ENCODE data around the gene CDK5RAP1. TPM values are rescaled to one million over a fixed set of nuclear protein-coding genes. Genes with fewer than 3 reads are reported as not detected.

CDK5RAP1 gene, protein sequence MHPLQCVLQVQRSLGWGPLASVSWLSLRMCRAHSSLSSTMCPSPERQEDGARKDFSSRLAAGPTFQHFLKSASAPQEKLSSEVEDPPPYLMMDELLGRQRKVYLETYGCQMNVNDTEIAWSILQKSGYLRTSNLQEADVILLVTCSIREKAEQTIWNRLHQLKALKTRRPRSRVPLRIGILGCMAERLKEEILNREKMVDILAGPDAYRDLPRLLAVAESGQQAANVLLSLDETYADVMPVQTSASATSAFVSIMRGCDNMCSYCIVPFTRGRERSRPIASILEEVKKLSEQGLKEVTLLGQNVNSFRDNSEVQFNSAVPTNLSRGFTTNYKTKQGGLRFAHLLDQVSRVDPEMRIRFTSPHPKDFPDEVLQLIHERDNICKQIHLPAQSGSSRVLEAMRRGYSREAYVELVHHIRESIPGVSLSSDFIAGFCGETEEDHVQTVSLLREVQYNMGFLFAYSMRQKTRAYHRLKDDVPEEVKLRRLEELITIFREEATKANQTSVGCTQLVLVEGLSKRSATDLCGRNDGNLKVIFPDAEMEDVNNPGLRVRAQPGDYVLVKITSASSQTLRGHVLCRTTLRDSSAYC
- 17.6 and 34.6 TPM in 2 replicates for total RNA-seq

DNA sequence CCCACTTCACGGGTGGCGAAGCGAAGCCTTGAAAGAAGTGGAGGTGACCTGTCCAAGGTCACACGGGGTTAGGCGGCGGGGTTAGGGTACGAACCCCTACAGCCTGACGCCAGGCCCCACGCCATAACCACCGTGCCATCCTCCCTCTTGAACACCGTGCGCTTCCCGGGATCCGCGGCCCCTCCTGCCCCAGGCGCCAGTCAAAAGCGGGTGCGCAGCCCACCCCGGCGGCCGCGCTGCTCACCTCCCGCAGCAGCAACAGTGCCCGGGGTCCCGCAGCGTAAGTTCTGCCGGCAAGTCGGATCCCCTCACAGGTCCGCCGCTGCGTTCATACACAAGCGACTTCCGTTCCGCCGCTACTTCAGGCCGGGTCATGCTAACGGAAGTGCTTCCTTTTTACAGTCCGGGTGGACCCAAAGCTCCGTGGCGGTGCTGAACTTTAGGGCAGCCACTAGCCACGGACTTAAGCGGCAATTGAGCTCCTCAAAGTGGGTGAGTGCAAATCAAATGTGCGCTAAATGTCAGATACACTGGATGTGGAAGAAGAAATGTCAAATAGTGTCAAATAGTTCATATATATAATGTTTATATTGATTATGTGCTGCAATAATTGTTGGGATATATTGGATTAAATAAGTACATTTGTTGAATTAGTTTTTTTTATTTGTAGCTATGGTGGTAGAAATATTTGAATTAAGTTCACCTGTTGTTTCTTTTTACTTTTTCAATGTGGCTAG is at the start of gene CDK5RAP1:
Gene CDK5RAP1, minus strand, starts transcription at position 336 of the 737 bp plus-strand sequence. CDS start 4,455 bp downstream, outside the sequence.

DNA sequence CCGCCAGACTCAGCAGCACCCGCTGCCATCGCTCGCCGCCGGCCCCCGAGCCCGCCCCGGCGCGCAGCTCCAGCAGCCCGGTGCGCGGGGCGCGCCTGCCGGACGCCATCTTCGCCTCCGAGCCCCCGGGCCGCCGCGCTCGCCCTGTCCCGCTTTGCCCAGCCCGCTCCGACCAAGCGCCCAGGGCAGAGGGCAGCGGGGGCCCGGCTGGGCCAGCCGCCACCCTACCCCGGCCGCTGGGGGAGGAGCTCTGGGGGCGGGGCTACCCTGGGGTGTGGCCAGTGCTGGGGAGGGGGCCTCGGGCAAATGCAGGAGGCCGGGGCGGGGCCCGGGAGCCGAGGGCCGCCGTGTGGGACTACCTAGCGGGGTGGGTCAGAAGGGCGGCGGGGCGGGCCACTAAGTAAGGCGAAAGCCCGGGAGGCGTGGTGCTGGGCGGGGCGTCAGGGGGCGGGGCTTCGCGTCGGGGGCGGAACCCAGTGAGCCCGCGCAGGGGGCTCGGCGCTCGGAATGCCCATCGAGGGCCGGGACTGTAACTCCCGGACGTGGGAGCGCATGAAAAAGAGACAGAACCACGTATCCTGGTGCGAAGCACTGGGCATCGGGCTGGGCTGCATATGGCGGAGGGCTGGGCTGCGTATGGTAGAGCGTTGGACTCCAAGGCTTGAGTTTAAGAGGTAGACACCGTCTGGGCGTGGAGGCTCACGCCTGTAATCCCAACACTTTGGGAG is 42.4 kb upstream of the CDK5RAP1 start, which contains the start of gene SNTA1:
Gene SNTA1, minus strand, starts transcription at position 252 of the 728 bp plus-strand sequence. Its CDS starts 143 bp downstream, at position 109.

Other genes with a start within 250 kb of the CDK5RAP1 start
- not detected in 2 replicates for gene BPIFA2, start 233.4 kb downstream of the CDK5RAP1 start, total RNA-seq
- not detected in 2 replicates for gene BPIFA3, start 184.2 kb downstream of the CDK5RAP1 start, total RNA-seq
- not detected in 2 replicates for gene BPIFA1, start 165.5 kb downstream of the CDK5RAP1 start, total RNA-seq
- gene BPIFB1, start 118.3 kb downstream of the CDK5RAP1 start, total RNA-seq = not detected in 2 replicates
- 8.4 and 11.5 TPM in 2 replicates for gene SNTA1, start 42.2 kb upstream of the CDK5RAP1 start, total RNA-seq
- gene CBFA2T2, start 88.6 kb upstream of the CDK5RAP1 start, total RNA-seq = 3.0 and 7.6 TPM in 2 replicates

All from hair follicular keratinocyte (primary cell).